CD14-positive monocyte (primary cell): ENCODE measurements around the gene FGF6. TPM values are rescaled to one million over a fixed set of nuclear protein-coding genes. Genes with fewer than 3 reads are reported as not detected.

Source experiments
- DNase-seq, 3 donors: peaks; one replicate each; pipeline ENCODE4 v3.0.0-alpha.2; 2011 to 2022
- H2AFZ ChIP-seq: 2 replicates; pipeline ENCODE4 v1.6.0; 2012; ENCODE audit warnings: mild to moderate bottlenecking, low read depth, low read length, inconsistent platforms; ENCODE audit not compliant: insufficient read depth, poor library complexity, severe bottlenecking
- H3K27ac ChIP-seq, 2 donors: 1 replicate in 1 of 2; 2 replicates in 1 of 2; pipeline ENCODE4 v1.5.1; 2012 to 2013; ENCODE audit warnings: low read length in 2 of 2, control low read depth in 1 of 2, inconsistent platforms in 1 of 2, low read depth in 1 of 2, mild to moderate bottlenecking in 1 of 2
- H3K27me3 ChIP-seq, 2 donors: one replicate each; pipeline versions ENCODE4 v1.6.0 to v1.6.1; 2011 to 2013; ENCODE audit warnings: low read length in 2 of 2; ENCODE audit not compliant: control insufficient read depth in 2 of 2, insufficient read depth in 2 of 2
- H3K36me3 ChIP-seq, 2 donors: replicated peaks in 1 of 2; 1 replicate in 1 of 2; 2 replicates in 1 of 2; pipeline versions ENCODE4 v1.5.1 to v1.6.1; 2012 to 2013; ENCODE audit warnings: low read length in 2 of 2, control low read depth in 1 of 2, inconsistent platforms in 1 of 2, mild to moderate bottlenecking in 1 of 2; ENCODE audit not compliant: insufficient read depth in 2 of 2, control insufficient read depth in 1 of 2
- H3K4me1 ChIP-seq, 2 donors: 1 replicate in 1 of 2; 2 replicates in 1 of 2; pipeline versions ENCODE4 v1.5.1 to v1.6.1; 2012 to 2013; ENCODE audit warnings: low read length in 2 of 2, control low read depth in 1 of 2, inconsistent platforms in 1 of 2, mild to moderate bottlenecking in 1 of 2, moderate library complexity in 1 of 2; ENCODE audit not compliant: insufficient read depth in 2 of 2, control insufficient read depth in 1 of 2
- H3K4me2 ChIP-seq: replicated peaks from 2 replicates; pipeline ENCODE3; 2012; ENCODE audit warnings: low read length, moderate library complexity, mild to moderate bottlenecking; ENCODE audit not compliant: poor library complexity, severe bottlenecking; ENCODE audit errors: extremely low read depth
- H3K4me3 ChIP-seq, 3 experiments: fragments of 200-600 bp in 1 of 3; sonication (generic) in 1 of 3; replicated peaks in 1 of 3; 1 replicate in 2 of 3; 2 replicates in 1 of 3; pipeline ENCODE4 v1.5.1; 2011 to 2013; ENCODE audit warnings: low read length in 3 of 3, mild to moderate bottlenecking in 3 of 3, control low read depth in 2 of 3, low read depth in 2 of 3, inconsistent platforms in 1 of 3, moderate library complexity in 1 of 3
- H3K79me2 ChIP-seq: 2 replicates; pipeline ENCODE4 v1.6.0; 2012; ENCODE audit warnings: mild to moderate bottlenecking, control low read depth, inconsistent platforms, low read length, moderate library complexity; ENCODE audit not compliant: insufficient read depth
- H3K9ac ChIP-seq: 2 replicates; pipeline ENCODE4 v1.6.0; 2017; ENCODE audit warnings: low read length, mild to moderate bottlenecking; ENCODE audit not compliant: insufficient read depth, poor library complexity, severe bottlenecking
- H3K9me3 ChIP-seq, 2 donors: replicated peaks in 1 of 2; 1 replicate in 1 of 2; 2 replicates in 1 of 2; pipeline versions ENCODE4 v1.5.1 to v1.6.1; 2012 to 2013; ENCODE audit warnings: low read length in 2 of 2, control low read depth in 1 of 2; ENCODE audit not compliant: control insufficient read depth in 1 of 2, insufficient read depth in 1 of 2
- H4K20me1 ChIP-seq: 2 replicates; pipeline ENCODE4 v1.6.0; 2012; ENCODE audit warnings: mild to moderate bottlenecking, low read length, control low read depth, moderate library complexity; ENCODE audit not compliant: insufficient read depth
- H3K27ac Mint-ChIP-seq, 7 donors: one replicate each; pipeline ENCODE4 v1.8.0; 2020; ENCODE audit warnings: mild to moderate bottlenecking in 7 of 7, mixed read lengths in 7 of 7, moderate library complexity in 6 of 7, inconsistent platforms in 2 of 7
- H3K27me3 Mint-ChIP-seq, 3 donors: one replicate each; pipeline ENCODE4 v1.8.0; 2021 to 2022; ENCODE audit warnings: low read depth in 3 of 3, mild to moderate bottlenecking in 3 of 3, mixed read lengths in 3 of 3, moderate library complexity in 3 of 3, inconsistent platforms in 1 of 3
- H3K36me3 Mint-ChIP-seq, 2 donors: one replicate each; pipeline ENCODE4 v1.8.0; 2020; ENCODE audit warnings: mixed read lengths in 2 of 2, inconsistent platforms in 1 of 2, mild to moderate bottlenecking in 1 of 2
- H3K4me1 Mint-ChIP-seq: one replicate; pipeline ENCODE4 v1.8.0; 2020; ENCODE audit warnings: mild to moderate bottlenecking, mixed read lengths
- H3K4me3 Mint-ChIP-seq, 2 donors: one replicate each; pipeline ENCODE4 v1.8.0; 2020; ENCODE audit warnings: mild to moderate bottlenecking in 2 of 2, mixed read lengths in 2 of 2, moderate library complexity in 1 of 2
- H3K9me3 Mint-ChIP-seq, 7 donors: one replicate each; pipeline ENCODE4 v1.8.0; 2020 to 2022; ENCODE audit warnings: mixed read lengths in 7 of 7, mild to moderate bottlenecking in 6 of 7, moderate library complexity in 6 of 7, inconsistent platforms in 2 of 7
- WGBS: methylation state at CpG from one replicate; pipeline ENCODE4 v1.1.5; 2013; ENCODE audit warnings: missing lambda C conversion rate; ENCODE audit not compliant: insufficient coverage; 5-methylcytosine and 5-hydroxymethylcytosine counted together
- intact Hi-C, 2 donors: fragments of 100-400 bp; cut with micrococcal nuclease; formaldehyde crosslinking; loops; one replicate each; pipeline versions ENCODE4 v1.15.0 to v1.15.1; 2023
- polyA plus RNA-seq, 3 donors: library from polyadenylated mRNA; depleted of rRNA in 1 of 3; unstranded in 2 of 3; stranded (reverse) in 1 of 3; fragments of 300-500 nt in 2 of 3; fragments of >200 nt in 1 of 3; fragmentation: Illumina TruSeq in 2 of 3; gene quantifications; 1 replicate in 2 of 3; 2 replicates in 1 of 3; pipeline ENCODE4 v1.2.3, GENCODE V29; 2012 to 2021
- TF ChIP-seq, protein P1 (sequence below): fragments of 200-600 bp; IDR thresholded peaks from one replicate; pipeline ENCODE4 v1.8.0; 2022; ENCODE audit warnings: antibody characterized with exemption, mild to moderate bottlenecking

The FGF6 gene
- polyA plus RNA-seq, 3 donors, result not detected

GRCh38 chr12:4431436-4431835 lies 14.2 kb downstream of the FGF6 start:
- intact Hi-C loops, result no loop called here
- H3K9ac ChIP-seq, result no peak overlapping the region
- H3K9me3 ChIP-seq, result peaks cover 0 to 6% of the 10 kb centered on the region in 2 donors
- H3K79me2 ChIP-seq, result no peaks in the 10 kb centered on the region
- no peak overlapping the region for H3K4me3 ChIP-seq
- H3K27ac ChIP-seq, result no peak overlapping the region
- Mint-ChIP-seq H3K9me3 (peaks cover 0 to 14% (median 5%) of the 10 kb centered on the region in 7 donors), H3K27me3 (peaks cover 5 to 17% (median 11%) of the 10 kb centered on the region in 3 donors), H3K36me3 (peaks cover 2 to 5% of the 10 kb centered on the region in 2 donors), H3K4me1 (peaks cover 48% of the 10 kb centered on the region), H3K27ac (no peak overlapping the region), H3K4me3 (no peak overlapping the region)
- H3K4me2 ChIP-seq, result no peak overlapping the region
- DNase-seq, result no peak
- no peaks in the 10 kb centered on the region for H4K20me1 ChIP-seq
- H3K4me1 ChIP-seq, result peaks cover 46 to 49% of the 10 kb centered on the region in 2 donors
- no peaks in the 10 kb centered on the region for H3K36me3 ChIP-seq
- no peaks in the 10 kb centered on the region for H3K27me3 ChIP-seq
- no peak overlapping the region for H2AFZ ChIP-seq
- TF ChIP-seq, protein P1, sequence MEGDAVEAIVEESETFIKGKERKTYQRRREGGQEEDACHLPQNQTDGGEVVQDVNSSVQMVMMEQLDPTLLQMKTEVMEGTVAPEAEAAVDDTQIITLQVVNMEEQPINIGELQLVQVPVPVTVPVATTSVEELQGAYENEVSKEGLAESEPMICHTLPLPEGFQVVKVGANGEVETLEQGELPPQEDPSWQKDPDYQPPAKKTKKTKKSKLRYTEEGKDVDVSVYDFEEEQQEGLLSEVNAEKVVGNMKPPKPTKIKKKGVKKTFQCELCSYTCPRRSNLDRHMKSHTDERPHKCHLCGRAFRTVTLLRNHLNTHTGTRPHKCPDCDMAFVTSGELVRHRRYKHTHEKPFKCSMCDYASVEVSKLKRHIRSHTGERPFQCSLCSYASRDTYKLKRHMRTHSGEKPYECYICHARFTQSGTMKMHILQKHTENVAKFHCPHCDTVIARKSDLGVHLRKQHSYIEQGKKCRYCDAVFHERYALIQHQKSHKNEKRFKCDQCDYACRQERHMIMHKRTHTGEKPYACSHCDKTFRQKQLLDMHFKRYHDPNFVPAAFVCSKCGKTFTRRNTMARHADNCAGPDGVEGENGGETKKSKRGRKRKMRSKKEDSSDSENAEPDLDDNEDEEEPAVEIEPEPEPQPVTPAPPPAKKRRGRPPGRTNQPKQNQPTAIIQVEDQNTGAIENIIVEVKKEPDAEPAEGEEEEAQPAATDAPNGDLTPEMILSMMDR, result no peak
- no CpG with 5 or more reads among the region's 4 CpGs for WGBS

DNA sequence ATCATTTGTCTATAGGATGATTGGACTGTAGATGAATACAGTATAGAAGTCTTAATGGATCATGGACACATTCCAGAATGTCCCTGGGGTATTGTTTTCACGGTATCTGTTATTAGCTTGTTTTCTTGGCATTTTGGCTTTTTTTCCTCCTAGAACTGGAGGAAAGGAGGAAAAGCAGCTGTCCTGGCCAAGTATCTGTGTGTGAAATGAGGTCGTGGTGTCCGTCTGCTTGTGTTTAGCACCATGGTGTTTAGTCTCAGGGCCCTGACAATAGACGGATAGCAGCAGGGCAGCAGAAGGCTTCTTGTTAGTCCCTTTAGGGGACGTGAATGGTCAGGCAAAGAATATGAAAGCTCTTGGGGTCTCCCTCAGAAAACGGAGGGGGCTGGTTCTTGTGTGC lies 21.2 kb downstream of the FGF6 start:
- H4K20me1 ChIP-seq, result no peaks in the 10 kb centered on the region
- Mint-ChIP-seq H3K36me3 (no peaks in the 10 kb centered on the region), H3K4me1 (no peaks in the 10 kb centered on the region), H3K9me3 (peaks cover 0 to 2% (median 0%) of the 10 kb centered on the region in 7 donors), H3K27ac (no peak overlapping the region), H3K4me3 (no peak overlapping the region), H3K27me3 (peaks cover 9 to 17% (median 13%) of the 10 kb centered on the region in 3 donors)
- H3K9ac ChIP-seq, result no peak overlapping the region
- H3K4me3 ChIP-seq, result no peak overlapping the region
- intact Hi-C loops, result loop anchor here (5.0 kb wide), 2 partner anchors 98 to 103 kb away; no protein-coding TSS in a partner anchor
- no peaks in the 10 kb centered on the region for H3K9me3 ChIP-seq
- no peak for DNase-seq
- TF ChIP-seq, protein P1, result no peak
- H3K27me3 ChIP-seq, result no peaks in the 10 kb centered on the region
- WGBS, result 97% methylated on average over 3 of the region's 6 CpGs
- no peak overlapping the region for H3K27ac ChIP-seq
- no peak overlapping the region for H3K4me2 ChIP-seq
- no peaks in the 10 kb centered on the region for H3K79me2 ChIP-seq
- H3K36me3 ChIP-seq, result no peaks in the 10 kb centered on the region
- no peak overlapping the region for H2AFZ ChIP-seq
- H3K4me1 ChIP-seq, result no peaks in the 10 kb centered on the region
